Upper lobe of left lung (tissue), 4 donors: ENCODE data around the gene AKR1C2.
"Not testable (repeated sequence)": the region's sequence is repeated elsewhere in the genome, so short reads cannot be mapped to it uniquely, and the experiment has no call there.

ENCODE experiments used
- CTCF ChIP-seq, 6 experiments: fragments of 450-650 bp in 4 of 6; fragments of 200-600 bp in 2 of 6; sonication (generic) in 2 of 6; IDR thresholded peaks; one replicate each; pipeline ENCODE4 v1.5.1; 2016 to 2019; ENCODE audit warnings: antibody characterized with exemption in 6 of 6
- EP300 ChIP-seq, 4 donors: sonication (generic); formaldehyde crosslinking; IDR thresholded peaks; one replicate each; pipeline ENCODE4 v1.5.1; 2017; ENCODE audit warnings: antibody characterized with exemption in 4 of 4, control low read depth in 2 of 4
- POLR2A ChIP-seq, 4 donors: fragments of 450-650 bp; IDR thresholded peaks; one replicate each; pipeline ENCODE4 v1.5.1; 2016 to 2017; ENCODE audit warnings: antibody characterized with exemption in 4 of 4, mild to moderate bottlenecking in 2 of 4

GRCh38 chr10:5008857-5009548, 5.3 kb upstream of the AKR1C2 start:
- not testable (repeated sequence) for TF ChIP-seq CTCF, POLR2A, EP300 (IDR thresholded peaks at IDR 0.05)
